Gastroesophageal sphincter (tissue), 4 donors: ENCODE results near the gene HMGN3. TPM values are rescaled to one million over a fixed set of nuclear protein-coding genes. Genes with fewer than 3 reads are reported as not detected.
A peak's percentile ranks its signal among the peaks of the same experiment; 100 is the strongest.

ENCODE experiments used
- ATAC-seq: fragments of 150-250 bp; one replicate; pipeline ENCODE4 v1.9.1; 2016; ENCODE audit warnings: mild to moderate bottlenecking, moderate library complexity
- H3K27ac ChIP-seq, 4 donors: fragments of 200-600 bp; sonication (generic) in 3 of 4; 1 replicate in 3 of 4; 2 replicates in 1 of 4; pipeline ENCODE4 v1.5.1; 2016 to 2019
- H3K27me3 ChIP-seq: fragments of 200-600 bp; sonication (generic); one replicate; pipeline ENCODE4 v1.5.1; 2019
- H3K36me3 ChIP-seq, 2 donors: fragments of 200-600 bp; sonication (generic); one replicate each; pipeline ENCODE4 v1.5.1; 2019; ENCODE audit warnings: control low read depth in 1 of 2
- H3K4me1 ChIP-seq, 3 donors: fragments of 200-600 bp; sonication (generic); 1 replicate in 2 of 3; 2 replicates in 1 of 3; pipeline ENCODE4 v1.5.1; 2016 to 2019; ENCODE audit warnings: control low read depth in 2 of 3
- H3K4me3 ChIP-seq, 2 donors: fragments of 200-600 bp; sonication (generic); one replicate each; pipeline ENCODE4 v1.5.1; 2019; ENCODE audit warnings: mild to moderate bottlenecking in 1 of 2, moderate library complexity in 1 of 2
- H3K9me3 ChIP-seq, 3 donors: fragments of 200-600 bp; sonication (generic); one replicate each; pipeline ENCODE4 v1.5.1; 2017 to 2019; ENCODE audit warnings: control low read depth in 2 of 3
- EP300 ChIP-seq: sonication (generic); formaldehyde crosslinking; IDR thresholded peaks from one replicate; pipeline ENCODE4 v1.6.1; 2017; ENCODE audit warnings: antibody characterized with exemption, mild to moderate bottlenecking
- POLR2A ChIP-seq, 2 donors: fragments of 450-650 bp; IDR thresholded peaks; one replicate each; pipeline ENCODE4 v1.6.1; 2017; ENCODE audit warnings: antibody characterized with exemption in 2 of 2, mild to moderate bottlenecking in 2 of 2, moderate library complexity in 1 of 2
- POLR2AphosphoS5 ChIP-seq: sonication (generic); formaldehyde crosslinking; IDR thresholded peaks from one replicate; pipeline ENCODE4 v1.6.1; 2017; ENCODE audit warnings: antibody characterized with exemption
- WGBS, 2 donors: methylation state at CpG; one replicate each; pipeline ENCODE4 v1.1.5; 2018; ENCODE audit warnings: low coverage in 1 of 2; 5-methylcytosine and 5-hydroxymethylcytosine counted together
- total RNA-seq, 4 donors: library from RNA; depleted of rRNA; stranded (reverse); fragments of >200 nt; gene quantifications; one replicate each; pipeline ENCODE4 v1.1.0, GENCODE V29; 2016
- TF ChIP-seq, protein P1 (sequence below), 4 experiments: fragments of 200-600 bp in 2 of 4; fragments of 450-650 bp in 2 of 4; sonication (generic) in 1 of 4; IDR thresholded peaks; one replicate each; pipeline ENCODE4 v1.5.1; 2017 to 2019; ENCODE audit warnings: antibody characterized with exemption in 4 of 4, mild to moderate bottlenecking in 2 of 4, moderate library complexity in 2 of 4

HMGN3 gene
- total RNA-seq, 4 donors from 2014 or later: 41.4 to 97.9 (median 61.4) TPM

DNA sequence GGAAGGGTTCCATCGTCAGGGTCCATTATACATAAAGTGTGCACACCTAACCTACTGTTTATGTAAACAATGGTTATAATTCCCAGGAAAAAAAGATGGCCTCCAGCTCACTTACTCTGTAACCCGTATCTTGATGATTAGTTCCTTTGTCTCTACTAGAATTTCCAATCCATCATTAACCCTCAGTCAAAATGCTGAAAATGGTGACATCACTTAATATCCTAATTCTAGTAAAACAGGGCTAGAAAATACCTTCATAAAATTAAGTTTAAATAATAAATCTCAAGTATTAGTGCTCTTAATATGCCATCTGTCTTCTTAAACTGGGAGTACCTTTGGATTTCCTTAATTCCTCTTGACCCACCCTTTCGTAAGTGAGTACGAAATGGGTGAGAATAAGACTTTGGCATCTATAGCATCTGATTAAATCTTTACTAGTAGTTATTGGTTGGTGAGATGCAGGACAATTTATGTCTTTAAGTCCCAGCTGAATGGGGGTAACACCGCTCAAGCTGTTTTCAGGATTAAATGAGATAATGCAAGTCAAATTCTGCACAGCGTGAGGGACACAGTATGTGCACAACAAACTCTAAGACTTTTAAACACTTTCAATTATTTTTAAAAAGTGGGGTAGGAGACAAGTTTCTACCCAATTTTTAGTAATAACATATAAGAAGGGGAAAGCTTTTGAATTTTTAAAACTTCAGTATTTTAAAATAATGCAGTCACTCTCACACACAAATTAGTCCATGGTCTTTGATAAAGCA, 1.6 kb downstream of the HMGN3 start:
- Histone ChIP-seq H3K9me3 (no peaks in the 10 kb centered on the region), H3K36me3 (no peaks in the 10 kb centered on the region), H3K4me1 (peaks cover 0 to 28% (median 3%) of the 10 kb centered on the region in 3 donors), H3K4me3 (peak overlapping the region; percentile 55 to 66), H3K27ac (peak overlapping the region; percentile 82 to 95 (median 93)), H3K27me3 (no peaks in the 10 kb centered on the region)
- ATAC-seq: no peak
- 75 to 96% methylated on average over 5 to 6 of the region's 6 CpGs for WGBS, 2 donors
- TF ChIP-seq POLR2A (IDR thresholded peaks at IDR 0.05) (no peak), POLR2AphosphoS5 (no peak), EP300 (no peak)
- TF ChIP-seq, protein P1, sequence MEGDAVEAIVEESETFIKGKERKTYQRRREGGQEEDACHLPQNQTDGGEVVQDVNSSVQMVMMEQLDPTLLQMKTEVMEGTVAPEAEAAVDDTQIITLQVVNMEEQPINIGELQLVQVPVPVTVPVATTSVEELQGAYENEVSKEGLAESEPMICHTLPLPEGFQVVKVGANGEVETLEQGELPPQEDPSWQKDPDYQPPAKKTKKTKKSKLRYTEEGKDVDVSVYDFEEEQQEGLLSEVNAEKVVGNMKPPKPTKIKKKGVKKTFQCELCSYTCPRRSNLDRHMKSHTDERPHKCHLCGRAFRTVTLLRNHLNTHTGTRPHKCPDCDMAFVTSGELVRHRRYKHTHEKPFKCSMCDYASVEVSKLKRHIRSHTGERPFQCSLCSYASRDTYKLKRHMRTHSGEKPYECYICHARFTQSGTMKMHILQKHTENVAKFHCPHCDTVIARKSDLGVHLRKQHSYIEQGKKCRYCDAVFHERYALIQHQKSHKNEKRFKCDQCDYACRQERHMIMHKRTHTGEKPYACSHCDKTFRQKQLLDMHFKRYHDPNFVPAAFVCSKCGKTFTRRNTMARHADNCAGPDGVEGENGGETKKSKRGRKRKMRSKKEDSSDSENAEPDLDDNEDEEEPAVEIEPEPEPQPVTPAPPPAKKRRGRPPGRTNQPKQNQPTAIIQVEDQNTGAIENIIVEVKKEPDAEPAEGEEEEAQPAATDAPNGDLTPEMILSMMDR (IDR thresholded peaks at IDR 0.05): no peak

DNA sequence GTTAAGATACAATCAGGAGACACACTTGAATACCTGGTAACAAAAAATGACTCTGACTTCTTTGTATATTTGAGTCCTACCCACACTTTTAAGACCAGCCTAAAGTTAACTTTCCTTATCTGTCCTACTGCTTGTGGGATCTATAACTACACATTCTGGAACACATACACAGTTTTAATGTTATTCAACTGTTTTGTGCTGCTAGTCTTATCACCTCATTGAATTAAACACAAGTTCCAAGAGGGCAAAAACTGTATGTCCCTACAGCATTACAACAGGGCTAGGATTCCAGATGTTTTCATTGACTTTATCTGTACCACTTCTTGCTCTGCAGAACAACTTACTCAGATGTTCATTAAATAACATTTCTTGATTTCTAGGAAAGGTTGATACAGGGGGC, 2.8 kb downstream of the HMGN3 start:
- Histone ChIP-seq H3K4me1 (peaks cover 0 to 36% (median 3%) of the 10 kb centered on the region in 3 donors), H3K4me3 (no peak overlapping the region), H3K9me3 (no peaks in the 10 kb centered on the region), H3K27ac (no peak overlapping the region), H3K36me3 (no peaks in the 10 kb centered on the region), H3K27me3 (no peaks in the 10 kb centered on the region)
- TF ChIP-seq POLR2AphosphoS5 (no peak), POLR2A (IDR thresholded peaks at IDR 0.05) (no peak), EP300 (no peak)
- TF ChIP-seq, protein P1 (IDR thresholded peaks at IDR 0.05): no peak
- ATAC-seq: no peak

DNA sequence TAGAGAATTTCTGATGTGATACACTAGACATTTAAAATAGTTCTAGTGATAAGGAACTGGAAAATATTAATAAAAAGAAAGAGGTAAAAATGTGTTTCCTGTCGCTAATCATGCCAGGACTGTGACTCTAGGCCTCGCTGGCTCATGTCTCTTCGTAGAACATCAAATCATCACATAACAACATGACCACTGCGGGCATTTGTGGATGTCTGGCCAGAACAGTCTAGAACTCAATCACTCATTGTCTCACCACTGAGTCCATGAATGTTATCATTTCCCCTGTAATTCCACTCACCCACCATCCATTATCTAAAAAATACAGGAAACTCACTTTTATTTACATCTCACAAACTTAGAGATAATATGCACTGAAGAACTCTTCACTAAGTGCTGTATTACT, 3.4 kb downstream of the HMGN3 start:
- no peaks in the 10 kb centered on the region for H3K9me3 ChIP-seq
- TF ChIP-seq POLR2A (IDR thresholded peaks at IDR 0.05): no peak
- TF ChIP-seq, protein P1 (IDR thresholded peaks at IDR 0.05): no peak
- H3K27me3 ChIP-seq: no peaks in the 10 kb centered on the region
- no peak for ATAC-seq
- H3K4me3 ChIP-seq: no peak overlapping the region
- H3K36me3 ChIP-seq: no peaks in the 10 kb centered on the region
- no peak overlapping the region for H3K27ac ChIP-seq
- WGBS, 2 donors: 79 to 90% methylated on average over 4 of the region's 4 CpGs
- peaks cover 0 to 41% (median 3%) of the 10 kb centered on the region in 3 donors for H3K4me1 ChIP-seq

DNA sequence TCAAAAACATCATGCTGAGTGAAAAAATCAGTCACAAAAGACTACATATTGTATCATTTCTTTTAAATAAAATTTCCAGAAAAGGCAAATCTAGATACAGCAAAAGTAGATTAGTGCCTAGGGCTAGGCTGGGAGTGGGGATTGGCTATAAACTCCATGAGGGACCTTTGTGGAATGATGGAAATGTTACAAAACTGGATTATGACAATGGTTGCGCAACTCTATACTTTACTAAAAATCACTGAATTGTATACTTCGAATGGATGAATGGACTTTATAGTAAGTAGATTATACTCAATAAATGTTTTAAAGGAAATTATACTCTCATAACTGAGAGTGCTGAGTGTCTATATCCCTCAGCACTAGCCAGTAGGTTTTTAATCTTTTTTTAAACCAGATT, 4.3 kb downstream of the HMGN3 start:
- 62 to 81% methylated on average over 2 of the region's 2 CpGs for WGBS, 2 donors
- Histone ChIP-seq H3K9me3 (no peaks in the 10 kb centered on the region), H3K4me1 (peaks cover 0 to 42% (median 3%) of the 10 kb centered on the region in 3 donors), H3K27me3 (no peaks in the 10 kb centered on the region), H3K36me3 (no peaks in the 10 kb centered on the region), H3K27ac (no peak overlapping the region), H3K4me3 (no peak overlapping the region)
- TF ChIP-seq POLR2A (IDR thresholded peaks at IDR 0.05) (no peak), EP300 (no peak), POLR2AphosphoS5 (no peak)
- TF ChIP-seq, protein P1 (IDR thresholded peaks at IDR 0.05): no peak
- no peak for ATAC-seq

DNA sequence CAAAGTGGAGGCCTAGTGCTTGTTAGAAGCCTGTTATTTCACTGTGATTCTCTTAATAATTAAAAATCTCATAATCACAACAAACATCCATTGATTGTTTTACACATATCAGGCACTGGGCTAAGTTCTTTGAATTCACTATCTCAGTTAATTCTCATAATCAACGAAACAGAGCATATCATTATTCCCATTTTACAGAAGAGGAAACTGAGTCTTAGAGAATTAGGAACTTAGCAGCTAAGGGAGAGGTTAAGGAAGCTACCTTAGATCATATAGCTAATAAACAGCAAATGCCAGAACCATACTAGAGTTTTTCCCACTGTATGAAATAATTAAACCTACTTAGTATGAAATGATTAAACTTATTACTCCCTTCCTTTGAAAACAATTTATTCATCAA, 7.0 kb downstream of the HMGN3 start:
- H3K27ac ChIP-seq: no peak overlapping the region
- 89 to 100% methylated on average over 1 of the region's 1 CpG for WGBS, 2 donors
- ATAC-seq: no peak

More for the DNA sequence above, 7.0 kb downstream of the HMGN3 start:
- Histone ChIP-seq H3K27me3 (no peaks in the 10 kb centered on the region), H3K4me3 (no peak overlapping the region), H3K9me3 (no peaks in the 10 kb centered on the region), H3K4me1 (peaks cover 0 to 31% (median 0%) of the 10 kb centered on the region in 3 donors), H3K36me3 (no peaks in the 10 kb centered on the region)
- TF ChIP-seq POLR2AphosphoS5: no peak
- TF ChIP-seq POLR2A (IDR thresholded peaks at IDR 0.05): no peak
- TF ChIP-seq, protein P1 (IDR thresholded peaks at IDR 0.05): no peak
- TF ChIP-seq EP300: no peak
